GM19397 (cell line): ENCODE data around the gene C11orf16.
"Not testable (repeated sequence)": the region's sequence is repeated elsewhere in the genome, so short reads cannot be mapped to it uniquely, and the experiment has no call there.

Experiments
- ATAC-seq: cut with Tn5 transposase; IDR thresholded peaks from one replicate; pipeline ENCODE4 v1.9.1; 2021; ENCODE audit warnings: mild to moderate bottlenecking, moderate library complexity; ENCODE audit not compliant: unreplicated experiment

The C11orf16 gene, protein sequence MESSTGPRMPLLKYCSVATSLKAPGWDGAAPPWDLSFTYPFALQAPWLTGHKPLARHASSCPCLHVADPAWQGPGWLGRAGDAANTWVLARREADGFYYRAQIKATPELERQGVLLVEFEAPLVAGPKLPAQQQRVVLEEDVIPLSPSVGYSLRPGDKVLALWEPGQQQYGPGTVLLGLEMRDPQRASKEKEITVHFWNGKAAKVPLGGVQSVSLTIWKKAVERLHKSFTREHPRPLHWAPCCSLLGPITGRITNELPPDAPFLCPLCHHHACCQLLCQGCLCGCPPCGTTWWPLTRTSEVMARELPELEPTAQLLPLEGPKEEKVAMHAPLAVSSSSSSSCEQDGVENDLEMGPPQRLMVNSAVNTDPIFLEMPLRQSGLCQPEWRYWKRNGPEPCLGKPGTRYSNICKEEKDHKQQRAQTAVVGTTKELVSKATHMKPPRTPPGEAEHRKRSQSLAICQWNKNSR

DNA sequence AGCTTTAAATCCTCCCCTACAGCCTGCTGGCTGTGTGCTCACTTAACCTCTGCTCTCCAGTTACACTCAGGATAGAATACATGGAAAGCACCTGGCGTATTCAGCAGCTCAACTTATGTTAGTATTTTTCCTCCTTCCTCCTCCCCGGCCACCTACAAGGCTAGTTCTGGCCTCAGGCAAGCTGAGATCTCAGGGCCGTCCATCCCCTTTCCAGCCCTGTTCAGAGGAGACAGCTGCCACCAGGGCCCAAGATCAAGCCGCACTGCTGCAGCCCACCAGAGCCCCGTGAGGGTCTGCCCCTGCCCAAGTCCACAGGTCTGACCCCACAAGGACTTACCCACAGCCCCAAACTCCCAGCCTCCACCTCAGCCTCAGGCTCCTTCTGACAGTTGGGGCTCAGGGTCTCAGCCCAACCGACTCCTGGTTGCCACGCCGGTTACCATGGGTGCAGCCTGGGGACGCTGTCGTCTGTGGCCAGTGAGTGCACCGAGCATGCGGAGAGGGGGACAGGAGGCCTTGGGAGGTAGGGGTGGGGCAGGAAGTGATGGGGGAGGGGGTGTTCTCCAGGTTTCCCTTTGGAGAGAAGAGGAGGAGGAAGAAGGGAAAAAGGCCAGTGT is at the start of gene C11orf16:
Gene C11orf16 (minus strand): TSS at position 384 of the 617 bp plus-strand sequence. CDS start 639 bp downstream, outside the sequence.
- ATAC-seq = no peak

DNA sequence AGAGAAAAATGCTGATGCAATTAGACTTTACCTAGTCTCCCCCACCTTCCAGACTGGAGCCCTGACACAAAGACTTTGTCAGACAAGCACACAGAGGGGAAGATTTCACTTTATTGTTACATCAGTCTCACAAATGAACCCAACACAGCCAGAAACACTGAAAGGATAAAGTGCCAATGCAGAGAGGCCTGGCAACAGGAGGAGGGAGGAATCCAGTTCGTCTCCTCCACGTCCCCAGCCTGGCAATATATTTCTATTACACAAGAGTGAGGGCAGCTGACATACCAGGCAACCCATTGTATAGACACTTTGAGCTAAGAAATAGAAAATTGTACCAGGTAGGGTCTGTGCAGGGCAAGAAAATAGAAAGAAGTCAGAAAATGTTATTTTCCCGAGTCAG is 47.7 kb upstream of the C11orf16 start:
- ATAC-seq = no peak

DNA sequence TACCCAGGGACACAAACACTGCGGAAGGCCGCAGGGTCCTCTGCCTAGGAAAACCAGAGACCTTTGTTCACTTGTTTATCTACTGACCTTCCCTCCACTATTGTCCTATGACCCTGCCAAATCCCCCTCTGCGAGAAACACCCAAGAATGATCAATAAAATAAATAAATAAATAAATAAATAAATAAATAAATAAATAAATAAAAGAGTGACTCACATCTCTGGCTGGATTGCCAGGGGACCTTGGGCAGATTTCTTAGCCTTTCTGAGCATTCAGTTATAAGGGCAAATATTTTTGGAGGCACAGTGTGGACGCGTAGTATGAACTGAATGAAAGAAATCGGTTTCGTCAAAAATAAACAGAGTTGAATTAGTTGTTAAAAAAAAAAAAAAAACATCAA is 46.6 kb upstream of the C11orf16 start:
- not testable (repeated sequence) for ATAC-seq

DNA sequence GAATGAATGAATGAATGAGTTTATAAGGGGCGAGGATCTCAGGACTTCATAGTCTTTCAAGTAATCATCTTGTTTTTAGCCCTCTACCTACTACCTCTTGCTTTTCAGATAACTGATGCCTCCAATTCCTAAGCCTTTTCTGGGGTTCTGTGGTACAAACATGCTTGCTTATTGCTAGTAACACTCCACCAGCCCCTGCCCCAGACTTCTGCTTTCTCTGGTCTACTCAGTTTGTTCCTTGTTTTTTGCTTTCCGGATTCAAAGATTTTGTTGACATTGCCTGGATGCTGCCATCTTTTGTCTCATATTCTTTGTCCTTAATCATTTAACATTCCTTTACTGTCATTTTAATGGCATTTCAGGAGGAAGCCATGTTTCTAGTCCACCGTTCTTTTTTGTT is 40.4 kb upstream of the C11orf16 start:
- no peak for ATAC-seq

DNA sequence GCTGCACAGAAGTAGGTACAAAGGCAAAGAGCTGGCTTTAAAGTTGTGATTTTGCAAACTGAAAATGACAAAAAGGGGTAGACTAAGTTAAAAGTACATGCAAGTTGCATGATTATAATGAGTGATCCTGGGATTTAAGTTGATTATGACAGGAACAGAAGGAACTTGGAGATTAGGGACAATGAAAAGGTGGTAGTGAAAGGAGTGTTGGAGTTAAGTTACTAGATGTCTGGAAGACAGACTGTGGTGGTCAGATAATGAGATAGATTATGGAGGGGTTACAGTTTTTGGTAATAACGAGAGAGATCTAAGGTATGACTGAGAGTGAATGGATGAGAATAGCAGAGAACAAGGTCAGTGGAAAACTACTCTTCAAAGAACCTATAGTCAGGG is 39.2 kb upstream of the C11orf16 start:
- ATAC-seq = no peak

DNA sequence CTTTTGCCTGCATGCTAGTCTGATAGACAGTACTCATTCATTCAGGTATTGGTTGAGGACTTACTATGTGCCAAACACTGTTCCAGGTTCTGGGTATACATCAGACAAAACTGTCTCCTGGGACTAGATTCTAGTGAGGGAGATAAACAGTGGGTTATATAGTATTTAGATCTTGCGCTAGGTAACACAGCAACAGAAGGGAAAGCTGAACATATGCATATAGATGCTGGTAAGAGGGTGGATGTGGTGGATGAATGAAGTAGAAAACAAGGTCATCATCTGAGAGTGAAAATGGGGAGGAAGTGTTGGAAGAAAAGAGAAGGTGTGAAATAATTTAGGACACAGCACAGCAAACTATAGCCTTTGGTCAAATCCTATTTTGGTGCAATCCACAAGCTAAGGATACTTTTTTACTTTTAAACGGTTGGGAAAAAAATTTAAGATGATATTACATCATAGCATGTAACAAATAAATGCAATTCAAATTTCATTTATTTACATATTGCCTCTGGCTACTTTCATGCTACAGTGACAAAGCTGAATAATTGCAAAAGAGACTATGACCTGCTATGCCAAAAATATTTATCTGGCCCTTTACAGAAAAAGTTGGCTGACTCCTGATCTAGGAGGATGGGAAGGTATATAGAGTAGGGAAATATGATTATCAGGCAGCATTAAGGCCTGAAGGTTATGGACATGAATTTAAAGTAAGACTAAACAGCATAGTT is 38.6 kb upstream of the C11orf16 start:
- no peak for ATAC-seq

DNA sequence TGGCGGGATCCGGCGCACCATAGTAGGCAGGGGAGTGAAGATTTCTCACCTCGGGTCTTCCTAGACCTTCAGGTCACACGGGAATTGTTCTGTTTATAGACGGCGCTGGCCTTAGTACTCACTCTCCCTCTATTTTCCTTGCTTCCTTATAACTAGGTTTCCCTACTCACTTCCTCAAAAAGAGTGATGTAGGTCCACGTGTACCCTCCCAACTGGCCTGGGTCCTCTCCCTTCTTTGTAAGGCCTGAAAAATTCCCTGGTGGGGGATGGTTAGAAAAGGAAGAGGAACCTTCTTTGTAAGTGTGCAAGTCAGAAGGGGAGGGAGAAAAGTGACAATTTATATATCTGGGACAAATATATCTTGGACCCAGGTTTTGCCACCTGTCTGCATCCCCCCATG is 34.4 kb upstream of the C11orf16 start:
- no peak for ATAC-seq

DNA sequence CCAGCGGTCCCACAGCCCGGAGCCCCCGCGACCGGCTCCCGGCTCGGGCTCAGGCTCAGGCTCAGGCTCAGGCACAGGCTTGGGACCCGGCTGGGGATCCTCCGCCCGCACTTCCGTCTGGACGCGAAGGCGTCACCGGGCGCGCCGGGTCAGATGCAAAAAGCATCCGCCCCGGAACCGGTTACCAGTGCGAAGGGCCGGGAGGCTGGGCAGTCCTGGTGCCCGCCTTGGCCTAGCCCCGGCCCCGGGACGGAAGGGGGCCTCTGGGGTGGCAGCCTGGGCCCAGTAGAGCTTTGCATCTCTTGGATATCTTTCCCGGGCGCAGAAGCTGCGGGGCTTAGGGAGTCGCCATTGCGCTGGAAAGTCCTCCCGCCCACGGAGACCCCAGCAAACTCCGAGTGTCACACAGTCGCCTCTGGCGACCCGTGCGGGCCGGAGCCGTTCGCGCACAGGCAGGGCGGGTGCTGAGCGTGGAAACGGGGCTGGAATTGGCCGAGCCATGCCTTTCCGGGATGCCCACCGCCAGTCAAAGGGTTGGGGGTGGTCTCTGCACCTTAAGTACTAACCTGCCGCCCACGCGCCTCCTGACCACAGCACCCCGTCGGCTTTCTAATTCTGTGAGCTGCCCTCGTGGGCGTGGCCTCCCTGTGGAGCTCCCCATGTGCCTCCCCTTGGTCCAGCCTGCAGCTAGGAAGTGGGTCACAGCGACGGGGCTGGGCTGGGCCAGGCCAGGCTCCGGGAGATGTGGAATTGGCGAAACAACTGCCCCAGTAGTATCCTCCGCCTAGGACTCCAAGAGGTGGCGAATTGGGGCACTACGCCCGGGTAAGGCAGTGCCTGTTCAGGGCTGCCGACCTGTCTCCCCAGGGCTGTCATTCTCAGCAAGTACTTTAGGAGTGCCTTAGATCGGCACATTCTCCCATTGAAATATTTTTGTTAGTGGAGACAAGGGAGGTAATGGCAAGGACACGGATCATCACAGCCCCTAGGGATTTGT is 31.9 kb upstream of the C11orf16 start, which contains the start of gene TMEM9B:
Gene TMEM9B (minus strand): TSS at position 119 of the 997 bp plus-strand sequence. CDS start 129 bp downstream, outside the sequence.
- ATAC-seq = peak; percentile 90

DNA sequence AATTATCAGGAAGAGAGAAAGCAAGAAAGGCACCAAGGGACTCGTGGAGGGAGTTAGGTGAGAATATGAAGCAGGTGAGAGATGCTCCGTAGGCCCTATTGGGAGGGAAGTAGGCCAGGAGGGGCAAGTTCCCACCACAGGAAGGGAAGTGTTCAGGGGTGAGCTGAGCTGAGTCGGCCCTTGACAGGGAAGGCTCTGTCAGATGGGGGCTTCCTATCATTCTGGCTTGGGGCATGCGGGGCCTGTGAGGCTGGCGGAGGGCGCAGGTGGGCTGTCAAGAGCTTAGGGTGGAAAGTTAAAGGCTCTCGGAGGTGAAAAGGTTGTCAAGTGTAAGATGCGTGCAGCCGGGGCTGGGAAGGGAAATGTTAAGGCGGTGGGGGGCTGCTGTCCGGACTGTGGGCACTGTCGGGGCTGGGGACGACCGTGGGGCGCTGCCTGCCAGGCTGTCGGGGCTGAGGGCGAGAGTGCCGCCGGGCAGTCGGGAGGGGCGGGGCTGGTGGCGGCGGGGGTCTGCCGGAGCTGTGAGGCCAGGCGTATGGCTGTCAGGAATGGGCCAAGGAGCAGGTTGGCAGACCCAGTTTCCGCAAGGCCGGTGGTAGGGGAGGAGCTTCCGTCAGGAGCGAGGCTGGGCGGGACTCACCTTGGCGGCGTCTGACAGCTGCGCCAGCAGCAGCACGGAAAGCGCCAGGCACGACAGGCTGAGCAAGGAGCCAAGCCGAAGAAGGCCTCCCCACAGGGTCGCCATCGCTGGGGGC is 31.0 kb upstream of the C11orf16 start:
- peak; percentile 68 for ATAC-seq

DNA sequence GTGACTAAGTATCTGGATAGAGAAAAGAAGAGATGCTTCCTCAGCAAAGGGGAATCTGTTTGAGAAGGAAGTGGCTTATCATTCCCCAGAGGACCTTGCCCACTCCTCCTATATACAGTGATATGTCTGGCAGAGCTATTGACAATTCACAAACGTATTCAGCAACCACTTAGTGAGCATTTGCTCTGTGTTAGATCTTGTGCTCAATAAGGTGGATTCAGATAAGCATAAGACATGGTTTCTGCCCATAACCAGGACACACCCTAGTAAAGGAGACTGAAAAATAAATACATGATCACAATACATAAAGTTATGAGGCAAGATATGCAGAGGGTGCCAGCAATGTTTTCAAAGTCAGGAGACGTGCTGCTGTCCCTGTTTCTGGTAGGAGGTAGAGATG is 30.1 kb upstream of the C11orf16 start:
- no peak for ATAC-seq

DNA sequence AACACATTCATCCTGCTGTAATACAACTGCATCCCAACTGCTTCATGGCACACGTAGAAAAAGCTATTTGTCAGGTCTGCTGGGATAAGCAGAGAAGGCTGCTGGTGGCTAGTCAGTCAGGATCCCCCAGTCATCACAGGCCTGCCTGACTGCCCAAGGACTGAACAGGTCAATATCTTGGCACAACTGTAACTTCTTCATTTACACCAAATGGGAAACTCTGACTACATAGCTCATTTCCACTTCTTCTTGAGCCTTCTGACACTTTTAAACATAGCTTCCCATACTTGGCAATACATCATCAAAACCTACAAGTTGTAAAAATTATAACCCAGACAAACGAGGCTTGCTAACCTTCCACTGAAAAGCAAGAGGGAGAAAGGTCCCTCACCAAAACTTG is 28.7 kb upstream of the C11orf16 start:
- no peak for ATAC-seq

DNA sequence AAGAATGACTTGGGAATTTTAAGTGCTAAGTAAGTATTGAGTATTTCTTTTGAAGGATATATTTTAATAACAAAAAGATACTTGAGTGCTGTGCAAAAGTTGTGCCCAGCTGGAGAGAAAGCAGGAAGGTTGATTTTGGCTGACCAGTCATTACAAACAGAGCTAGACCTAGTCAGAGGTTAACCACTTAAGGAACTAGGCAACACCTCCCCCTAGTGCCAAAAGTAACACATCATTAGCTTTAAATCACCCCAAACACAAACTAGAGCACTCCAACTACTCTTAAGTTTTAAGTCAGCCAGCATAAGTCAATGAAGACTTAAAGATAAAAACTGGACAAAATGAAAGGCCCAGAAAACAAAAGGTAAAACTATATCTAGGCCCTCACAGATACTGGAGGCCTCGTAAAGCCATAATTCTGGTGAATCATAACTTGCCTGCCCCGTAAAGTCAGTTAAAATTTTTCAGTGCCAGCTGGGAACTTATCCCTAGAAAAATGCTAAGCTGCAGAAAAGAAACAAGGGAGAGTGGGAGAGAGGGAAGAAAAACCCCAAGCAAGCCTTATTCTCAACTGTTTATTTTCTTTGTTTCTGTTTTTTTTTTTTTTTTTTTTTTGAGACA is 26.9 kb upstream of the C11orf16 start:
- ATAC-seq = no peak

DNA sequence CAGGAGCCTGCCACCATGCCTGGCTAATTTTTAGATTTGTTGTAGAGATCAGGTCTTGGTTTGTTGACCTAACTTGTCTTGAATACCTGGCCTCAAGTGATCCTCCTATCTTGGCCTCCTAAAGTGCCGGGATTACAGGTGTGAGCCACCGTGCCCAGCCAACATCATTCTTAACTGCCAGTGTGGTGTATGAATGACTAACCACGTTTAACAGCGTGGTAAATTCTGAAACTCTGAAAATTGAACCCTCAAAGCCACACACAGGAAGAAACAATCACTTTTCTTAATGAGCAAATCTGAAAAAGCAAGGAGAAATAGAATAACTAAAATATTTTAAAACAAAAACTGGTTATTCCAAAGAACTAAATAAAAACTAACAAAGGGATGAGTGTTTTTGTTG is 24.1 kb upstream of the C11orf16 start:
- no peak for ATAC-seq

DNA sequence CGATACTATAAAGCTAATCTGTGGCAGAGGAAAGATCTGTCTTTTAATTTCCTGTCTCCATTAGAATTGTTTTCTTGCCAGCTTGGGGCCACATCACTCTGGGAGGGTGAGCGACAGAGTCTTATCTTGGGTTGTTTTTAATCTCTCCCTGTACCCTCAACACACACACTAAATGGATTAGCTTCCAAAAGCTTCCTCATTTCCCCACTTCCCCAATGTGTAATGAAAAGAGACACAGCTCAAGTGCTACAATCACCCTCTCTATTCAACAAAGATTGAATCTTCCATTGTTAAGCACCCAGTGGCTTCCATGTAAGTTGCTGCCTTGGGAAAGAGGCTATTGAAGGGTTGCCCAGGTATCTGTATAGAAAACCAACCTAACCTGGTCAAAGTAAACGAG is 16.1 kb upstream of the C11orf16 start:
- no peak for ATAC-seq

DNA sequence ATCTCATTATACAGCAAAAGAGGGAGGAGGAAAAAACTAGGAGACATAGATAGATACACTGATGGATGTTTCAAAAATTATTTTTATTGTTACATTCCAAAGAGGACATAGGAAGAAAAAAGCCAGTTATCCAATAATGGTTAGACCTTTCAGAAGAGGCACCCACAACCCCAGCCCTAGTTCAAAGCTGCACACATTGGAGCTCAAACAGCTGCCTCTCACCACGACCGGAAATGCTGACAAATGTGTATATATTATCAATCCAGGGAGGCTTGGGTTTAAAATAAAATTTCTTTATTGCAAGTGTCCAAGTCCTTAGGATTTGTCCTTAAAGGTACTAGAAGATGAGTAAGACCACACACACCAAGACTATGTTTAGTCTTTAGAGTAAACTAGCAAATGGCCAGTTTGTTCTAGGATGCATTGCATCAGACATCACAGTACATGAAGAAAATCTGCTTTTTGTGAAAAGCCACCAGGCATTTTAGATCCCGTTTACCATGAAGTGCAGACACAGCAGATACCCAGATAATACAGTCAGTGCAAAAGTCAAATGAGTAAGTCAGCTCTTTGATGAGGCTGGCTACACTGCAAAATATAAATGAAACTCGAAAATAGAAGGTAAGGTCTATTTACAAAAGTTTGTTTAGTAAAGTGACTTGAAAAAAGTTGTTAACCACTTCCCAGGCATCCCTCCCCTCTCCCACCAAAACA is 14.6 kb upstream of the C11orf16 start:
- ATAC-seq = no peak

DNA sequence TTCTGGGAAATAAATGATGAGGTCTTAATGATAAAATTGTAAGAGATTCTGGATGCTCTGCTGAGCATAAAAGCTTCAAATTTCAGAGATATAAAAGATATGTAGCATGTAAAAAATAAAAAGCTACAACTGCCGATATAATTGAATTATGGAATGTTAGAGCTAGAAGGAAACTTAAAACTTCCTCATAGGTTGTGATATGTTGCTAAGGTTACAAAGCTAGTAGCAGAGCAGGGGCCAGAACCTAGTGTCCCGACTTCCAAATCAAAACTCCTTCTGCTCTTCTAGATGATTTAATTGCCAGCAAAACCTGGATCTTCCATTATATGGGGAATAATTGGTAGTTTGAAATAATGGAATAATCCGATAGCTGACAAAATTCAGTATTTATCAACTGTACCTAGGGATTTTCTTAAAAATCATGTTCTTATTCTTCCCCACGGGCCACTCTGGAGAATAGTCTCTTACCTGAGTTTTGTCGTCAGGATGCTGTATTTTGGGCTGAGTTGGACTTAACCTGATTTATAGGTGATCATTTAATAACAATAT is 9.8 kb upstream of the C11orf16 start, which contains the start of gene ASCL3:
Gene ASCL3 (minus strand): TSS at position 499 of the 549 bp plus-strand sequence. CDS start 4,855 bp downstream, outside the sequence.
- ATAC-seq = no peak

DNA sequence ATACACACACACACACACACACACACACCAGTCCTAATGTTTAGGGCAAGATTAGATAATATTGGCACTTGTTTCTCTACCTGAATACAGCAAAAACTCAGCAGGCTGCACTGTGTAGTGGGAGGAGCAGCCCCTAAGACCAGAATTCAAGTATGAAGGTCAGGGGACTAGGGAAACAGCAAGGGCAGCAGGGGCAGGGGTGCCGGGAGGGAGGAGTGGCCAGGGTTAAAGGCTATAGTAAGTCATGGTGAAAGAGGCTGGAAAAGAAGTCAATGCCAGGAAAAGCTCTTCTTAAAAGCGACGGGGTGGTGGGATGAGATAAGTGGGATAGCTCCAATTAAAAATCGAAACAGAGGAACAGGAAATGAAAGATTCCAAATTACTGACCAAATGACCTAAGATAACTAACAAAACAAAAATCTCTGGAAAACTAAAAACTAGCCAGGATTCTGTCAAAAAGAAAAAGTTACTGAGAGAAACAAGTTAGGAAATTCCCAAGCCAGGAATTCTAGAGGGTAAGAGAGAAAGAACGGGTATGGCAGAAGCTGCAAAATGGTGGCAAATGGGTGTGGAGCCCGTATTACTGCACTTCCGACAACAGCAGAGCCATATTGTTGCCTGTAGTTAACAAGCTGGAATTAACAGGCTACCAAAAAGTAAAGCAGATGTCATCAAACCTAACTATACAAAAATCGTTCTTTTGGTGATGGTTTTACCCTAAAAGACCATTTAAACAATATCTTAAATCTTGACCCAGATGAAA is 8.8 kb upstream of the C11orf16 start:
- ATAC-seq = no peak
